Gastroesophageal sphincter (tissue), 3 donors: ENCODE measurements around the gene SUN2.

Experiments used
- EP300 ChIP-seq: sonication (generic); formaldehyde crosslinking; IDR thresholded peaks from one replicate; pipeline ENCODE4 v1.6.1; 2017; ENCODE audit warnings: antibody characterized with exemption, mild to moderate bottlenecking
- POLR2A ChIP-seq, 2 donors: fragments of 450-650 bp; IDR thresholded peaks; one replicate each; pipeline ENCODE4 v1.6.1; 2017; ENCODE audit warnings: antibody characterized with exemption in 2 of 2, mild to moderate bottlenecking in 2 of 2, moderate library complexity in 1 of 2
- TF ChIP-seq, protein P1 (sequence below), 4 experiments: fragments of 200-600 bp in 2 of 4; fragments of 450-650 bp in 2 of 4; sonication (generic) in 1 of 4; IDR thresholded peaks; one replicate each; pipeline ENCODE4 v1.5.1; 2017 to 2019; ENCODE audit warnings: antibody characterized with exemption in 4 of 4, mild to moderate bottlenecking in 2 of 4, moderate library complexity in 2 of 4

DNA sequence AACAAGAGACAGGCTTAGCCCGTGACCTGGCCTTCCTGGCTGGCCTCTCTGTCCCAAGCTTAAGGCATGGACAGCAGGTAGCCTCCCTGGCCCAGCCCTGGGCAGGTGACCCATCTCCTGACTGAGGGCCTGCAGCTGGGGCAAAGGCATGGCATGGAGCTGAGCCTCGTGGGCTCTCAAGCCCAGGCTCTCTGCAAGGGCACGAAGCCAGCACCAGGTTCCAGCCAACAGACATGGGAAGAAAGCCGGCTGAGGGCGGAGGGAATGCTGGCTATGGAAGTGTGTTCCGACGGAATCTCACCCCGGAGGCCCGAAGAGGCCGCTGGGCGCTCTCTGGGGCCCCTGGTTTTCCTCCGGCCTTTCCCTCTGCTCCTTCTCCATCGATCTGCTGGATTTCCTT lies 25.2 kb upstream of the SUN2 start:
- TF ChIP-seq, protein P1, sequence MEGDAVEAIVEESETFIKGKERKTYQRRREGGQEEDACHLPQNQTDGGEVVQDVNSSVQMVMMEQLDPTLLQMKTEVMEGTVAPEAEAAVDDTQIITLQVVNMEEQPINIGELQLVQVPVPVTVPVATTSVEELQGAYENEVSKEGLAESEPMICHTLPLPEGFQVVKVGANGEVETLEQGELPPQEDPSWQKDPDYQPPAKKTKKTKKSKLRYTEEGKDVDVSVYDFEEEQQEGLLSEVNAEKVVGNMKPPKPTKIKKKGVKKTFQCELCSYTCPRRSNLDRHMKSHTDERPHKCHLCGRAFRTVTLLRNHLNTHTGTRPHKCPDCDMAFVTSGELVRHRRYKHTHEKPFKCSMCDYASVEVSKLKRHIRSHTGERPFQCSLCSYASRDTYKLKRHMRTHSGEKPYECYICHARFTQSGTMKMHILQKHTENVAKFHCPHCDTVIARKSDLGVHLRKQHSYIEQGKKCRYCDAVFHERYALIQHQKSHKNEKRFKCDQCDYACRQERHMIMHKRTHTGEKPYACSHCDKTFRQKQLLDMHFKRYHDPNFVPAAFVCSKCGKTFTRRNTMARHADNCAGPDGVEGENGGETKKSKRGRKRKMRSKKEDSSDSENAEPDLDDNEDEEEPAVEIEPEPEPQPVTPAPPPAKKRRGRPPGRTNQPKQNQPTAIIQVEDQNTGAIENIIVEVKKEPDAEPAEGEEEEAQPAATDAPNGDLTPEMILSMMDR (IDR thresholded peaks at IDR 0.05) = no peak
- no peak for TF ChIP-seq EP300
- no peak for TF ChIP-seq POLR2A (IDR thresholded peaks at IDR 0.05)
